B cell (primary cell): ENCODE results near the gene WNT3A.

Experiments used
- CTCF ChIP-seq: fragments of 200-600 bp; IDR thresholded peaks from one replicate; pipeline ENCODE4 v1.8.0; 2022; ENCODE audit warnings: antibody characterized with exemption, mild to moderate bottlenecking
- EZH2 ChIP-seq: IDR thresholded peaks from 2 replicates; pipeline ENCODE4 v1.6.1; 2012; ENCODE audit warnings: borderline replicate concordance, low read depth, mild to moderate bottlenecking, moderate library complexity, low read length; ENCODE audit not compliant: insufficient read depth, poor library complexity, severe bottlenecking

GRCh38 chr1:228048659-228049298 lies 42.0 kb downstream of the WNT3A start:
- TF ChIP-seq CTCF (no peak), EZH2 (no peak)
